22Rv1 (cell line): ENCODE measurements around the gene PTPRD.

Experiments used
- ZFX ChIP-seq: fragments of 450-650 bp; IDR thresholded peaks from 2 replicates; pipeline ENCODE4 v1.6.1; 2017; ENCODE audit warnings: antibody characterized with exemption, borderline replicate concordance
- TF ChIP-seq, protein P1 (sequence below): fragments of 450-650 bp; IDR thresholded peaks from 2 replicates; pipeline ENCODE4 v1.5.1; 2017; ENCODE audit warnings: mild to moderate bottlenecking

DNA sequence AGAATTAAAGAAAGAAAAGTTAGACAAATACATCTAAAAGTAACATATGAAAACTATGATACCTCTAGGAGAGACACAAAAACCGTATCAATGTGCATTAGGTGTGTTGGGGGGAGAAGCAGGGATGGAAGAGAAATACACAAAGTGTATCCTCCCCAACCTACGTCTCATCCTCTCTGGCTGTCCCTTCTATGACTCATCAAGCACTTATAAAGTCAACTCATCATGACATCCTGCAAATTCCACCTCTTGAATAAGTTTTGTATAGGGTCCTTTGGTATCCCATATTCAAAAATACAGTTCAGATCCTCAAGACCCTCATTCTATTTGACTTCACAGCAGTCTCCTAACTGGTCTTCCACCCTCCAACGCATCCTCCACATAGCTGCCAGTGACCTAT lies 1895.7 kb downstream of the PTPRD start:
- TF ChIP-seq, protein P1, sequence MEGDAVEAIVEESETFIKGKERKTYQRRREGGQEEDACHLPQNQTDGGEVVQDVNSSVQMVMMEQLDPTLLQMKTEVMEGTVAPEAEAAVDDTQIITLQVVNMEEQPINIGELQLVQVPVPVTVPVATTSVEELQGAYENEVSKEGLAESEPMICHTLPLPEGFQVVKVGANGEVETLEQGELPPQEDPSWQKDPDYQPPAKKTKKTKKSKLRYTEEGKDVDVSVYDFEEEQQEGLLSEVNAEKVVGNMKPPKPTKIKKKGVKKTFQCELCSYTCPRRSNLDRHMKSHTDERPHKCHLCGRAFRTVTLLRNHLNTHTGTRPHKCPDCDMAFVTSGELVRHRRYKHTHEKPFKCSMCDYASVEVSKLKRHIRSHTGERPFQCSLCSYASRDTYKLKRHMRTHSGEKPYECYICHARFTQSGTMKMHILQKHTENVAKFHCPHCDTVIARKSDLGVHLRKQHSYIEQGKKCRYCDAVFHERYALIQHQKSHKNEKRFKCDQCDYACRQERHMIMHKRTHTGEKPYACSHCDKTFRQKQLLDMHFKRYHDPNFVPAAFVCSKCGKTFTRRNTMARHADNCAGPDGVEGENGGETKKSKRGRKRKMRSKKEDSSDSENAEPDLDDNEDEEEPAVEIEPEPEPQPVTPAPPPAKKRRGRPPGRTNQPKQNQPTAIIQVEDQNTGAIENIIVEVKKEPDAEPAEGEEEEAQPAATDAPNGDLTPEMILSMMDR, result no peak
- TF ChIP-seq ZFX, result no peak
